Glutamatergic neuron (in vitro differentiated cells): ENCODE results near the gene EPN3. TPM values are rescaled to one million over a fixed set of nuclear protein-coding genes. Genes with fewer than 3 reads are reported as not detected.

Source experiments
- DNase-seq: peaks from one replicate; pipeline ENCODE4 v3.0.0; 2022
- H3K27ac Mint-ChIP-seq: one replicate; pipeline ENCODE4 v1.8.0; 2020; ENCODE audit warnings: mild to moderate bottlenecking, mixed read lengths, inconsistent platforms; ENCODE audit not compliant: unreplicated experiment
- H3K27me3 Mint-ChIP-seq: one replicate; pipeline ENCODE4 v1.8.0; 2020; ENCODE audit warnings: mild to moderate bottlenecking, moderate library complexity, mixed read lengths, inconsistent platforms; ENCODE audit not compliant: unreplicated experiment
- H3K36me3 Mint-ChIP-seq: one replicate; pipeline ENCODE4 v1.8.0; 2020; ENCODE audit warnings: mild to moderate bottlenecking, mixed read lengths, inconsistent platforms; ENCODE audit not compliant: unreplicated experiment
- H3K4me1 Mint-ChIP-seq: one replicate; pipeline ENCODE4 v1.8.0; 2020; ENCODE audit warnings: mild to moderate bottlenecking, low read depth, mixed read lengths, inconsistent platforms; ENCODE audit not compliant: unreplicated experiment
- H3K4me3 Mint-ChIP-seq: one replicate; pipeline ENCODE4 v1.8.0; 2020; ENCODE audit warnings: mild to moderate bottlenecking, mixed read lengths, inconsistent platforms; ENCODE audit not compliant: unreplicated experiment
- H3K9me3 Mint-ChIP-seq: one replicate; pipeline ENCODE4 v1.8.0; 2020; ENCODE audit warnings: mild to moderate bottlenecking, moderate library complexity, mixed read lengths, inconsistent platforms; ENCODE audit not compliant: unreplicated experiment
- CTCF ChIP-seq: fragments of 200-600 bp; sonication (generic); IDR thresholded peaks from one replicate; pipeline ENCODE4 v1.5.0; 2021; ENCODE audit not compliant: partially characterized antibody, unreplicated experiment
- total RNA-seq: library from RNA; stranded (reverse); fragmentation: NEBNext Ultra II Directional; extraction: Animal tissue kit (Norgen Biotek cat#: 25700); gene quantifications from one replicate; pipeline ENCODE4 v1.2.1, GENCODE V29; 2021; ENCODE audit not compliant: unreplicated experiment

Gene EPN3
- total RNA-seq, 1 donor from 2014 or later, result 0.12 TPM

DNA sequence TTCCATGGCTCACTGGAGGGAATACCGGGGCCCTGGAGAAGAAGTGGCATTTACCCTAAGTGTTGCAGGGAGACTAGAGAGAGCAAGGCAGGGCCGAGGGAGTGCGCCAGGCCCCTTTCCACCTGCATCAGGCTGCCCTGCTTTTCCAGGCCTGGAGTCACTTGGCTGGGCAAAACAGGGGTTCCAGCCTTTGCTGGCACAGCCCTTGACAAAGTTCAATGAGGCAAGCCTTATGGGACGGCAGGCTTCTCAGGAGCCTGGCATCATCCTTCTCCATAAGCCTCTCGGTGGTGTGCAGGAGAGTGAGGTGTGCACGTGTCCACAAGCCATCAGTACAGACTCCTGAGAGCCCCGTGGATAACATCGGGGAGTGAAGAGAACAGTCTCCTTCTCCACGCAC lies 55.0 kb downstream of the EPN3 start:
- peaks cover 18% of the 10 kb centered on the region for H3K4me1 Mint-ChIP-seq
- TF ChIP-seq CTCF, result no peak
- H3K27me3 Mint-ChIP-seq, result peaks cover 18% of the 10 kb centered on the region
- no peaks in the 10 kb centered on the region for H3K36me3 Mint-ChIP-seq
- peaks cover 7% of the 10 kb centered on the region for H3K9me3 Mint-ChIP-seq
- no peak overlapping the region for H3K4me3 Mint-ChIP-seq
- H3K27ac Mint-ChIP-seq, result no peak overlapping the region
- DNase-seq, result no peak

GRCh38 chr17:50588391-50589049 lies 56.0 kb downstream of the EPN3 start:
- DNase-seq, result no peak
- Mint-ChIP-seq H3K27ac (no peak overlapping the region), H3K4me3 (no peak overlapping the region), H3K27me3 (peaks cover 20% of the 10 kb centered on the region), H3K4me1 (peaks cover 24% of the 10 kb centered on the region), H3K36me3 (no peaks in the 10 kb centered on the region), H3K9me3 (peaks cover 7% of the 10 kb centered on the region)
- TF ChIP-seq CTCF, result no peak

- DNase-seq, result no peak
- Mint-ChIP-seq H3K27ac (no peak overlapping the region), H3K36me3 (no peaks in the 10 kb centered on the region), H3K4me3 (no peak overlapping the region), H3K27me3 (peaks cover 16% of the 10 kb centered on the region), H3K4me1 (peaks cover 25% of the 10 kb centered on the region), H3K9me3 (peaks cover 7% of the 10 kb centered on the region)
- TF ChIP-seq CTCF, result no peak
Measured at GRCh38 chr17:50589095-50589705, 56.7 kb downstream of the EPN3 start.

- peaks cover 8% of the 10 kb centered on the region for H3K9me3 Mint-ChIP-seq
- peaks cover 18% of the 10 kb centered on the region for H3K27me3 Mint-ChIP-seq
- no peaks in the 10 kb centered on the region for H3K36me3 Mint-ChIP-seq
- no peak overlapping the region for H3K27ac Mint-ChIP-seq
- no peak for DNase-seq
- peaks cover 32% of the 10 kb centered on the region for H3K4me1 Mint-ChIP-seq
- no peak for TF ChIP-seq CTCF
- no peak overlapping the region for H3K4me3 Mint-ChIP-seq
Measured at GRCh38 chr17:50590946-50591737, 58.6 kb downstream of the EPN3 start.

GRCh38 chr17:50593321-50593720 lies 60.8 kb downstream of the EPN3 start:
- peak; percentile 77 for DNase-seq
- Mint-ChIP-seq H3K27ac (peak overlapping the region; percentile 62), H3K36me3 (no peaks in the 10 kb centered on the region), H3K27me3 (peaks cover 15% of the 10 kb centered on the region), H3K4me3 (peak overlapping the region; percentile 49), H3K9me3 (peaks cover 8% of the 10 kb centered on the region), H3K4me1 (peaks cover 27% of the 10 kb centered on the region)
- no peak for TF ChIP-seq CTCF
